Gastrocnemius medialis (tissue), 4 donors: ENCODE measurements around the gene ARFGAP2.

Experiments
- POLR2A ChIP-seq, 2 donors: fragments of 450-650 bp; IDR thresholded peaks; one replicate each; pipeline ENCODE4 v1.6.1; 2017; ENCODE audit warnings: antibody characterized with exemption in 2 of 2, mild to moderate bottlenecking in 2 of 2, moderate library complexity in 2 of 2
- TF ChIP-seq, protein P1 (sequence below), 5 experiments: fragments of 450-650 bp in 3 of 5; fragments of 200-600 bp in 2 of 5; sonication (generic) in 2 of 5; IDR thresholded peaks in 4 of 5; conservative IDR thresholded peaks in 1 of 5; 1 replicate in 4 of 5; 2 replicates in 1 of 5; pipeline ENCODE4 v1.5.1; 2016 to 2019; ENCODE audit warnings: antibody characterized with exemption in 5 of 5, mild to moderate bottlenecking in 3 of 5, moderate library complexity in 3 of 5

DNA sequence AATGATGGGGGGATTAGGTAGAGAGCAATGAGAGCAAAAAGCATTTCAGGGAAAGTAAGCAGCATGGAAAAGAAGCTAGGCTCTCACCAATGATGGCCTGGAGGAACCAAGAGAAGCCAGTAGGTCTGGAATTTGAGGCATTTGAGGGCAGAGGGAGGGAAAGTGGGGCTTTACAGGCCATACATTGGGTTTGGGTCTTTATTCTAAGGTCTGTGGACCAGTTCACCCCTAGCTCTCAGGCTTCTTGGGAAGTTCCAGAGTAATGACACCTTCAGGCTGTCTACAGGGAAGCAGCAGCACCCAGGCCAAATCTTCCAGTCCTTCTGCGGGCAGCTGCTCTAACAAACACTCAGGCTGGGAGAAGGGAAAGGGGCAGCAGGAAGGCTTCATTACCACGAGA is 29.4 kb downstream of the ARFGAP2 start:
- TF ChIP-seq POLR2A (IDR thresholded peaks at IDR 0.05): no peak
- TF ChIP-seq, protein P1, sequence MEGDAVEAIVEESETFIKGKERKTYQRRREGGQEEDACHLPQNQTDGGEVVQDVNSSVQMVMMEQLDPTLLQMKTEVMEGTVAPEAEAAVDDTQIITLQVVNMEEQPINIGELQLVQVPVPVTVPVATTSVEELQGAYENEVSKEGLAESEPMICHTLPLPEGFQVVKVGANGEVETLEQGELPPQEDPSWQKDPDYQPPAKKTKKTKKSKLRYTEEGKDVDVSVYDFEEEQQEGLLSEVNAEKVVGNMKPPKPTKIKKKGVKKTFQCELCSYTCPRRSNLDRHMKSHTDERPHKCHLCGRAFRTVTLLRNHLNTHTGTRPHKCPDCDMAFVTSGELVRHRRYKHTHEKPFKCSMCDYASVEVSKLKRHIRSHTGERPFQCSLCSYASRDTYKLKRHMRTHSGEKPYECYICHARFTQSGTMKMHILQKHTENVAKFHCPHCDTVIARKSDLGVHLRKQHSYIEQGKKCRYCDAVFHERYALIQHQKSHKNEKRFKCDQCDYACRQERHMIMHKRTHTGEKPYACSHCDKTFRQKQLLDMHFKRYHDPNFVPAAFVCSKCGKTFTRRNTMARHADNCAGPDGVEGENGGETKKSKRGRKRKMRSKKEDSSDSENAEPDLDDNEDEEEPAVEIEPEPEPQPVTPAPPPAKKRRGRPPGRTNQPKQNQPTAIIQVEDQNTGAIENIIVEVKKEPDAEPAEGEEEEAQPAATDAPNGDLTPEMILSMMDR (IDR thresholded peaks at IDR 0.05 in 4 of 5, conservative IDR thresholded peaks at IDR 0.05 in 1 of 5): no peak
